GM18519 (cell line): Measurements from ENCODE around the gene SPDYC.
"Not testable (repeated sequence)": the region's sequence is repeated elsewhere in the genome, so short reads cannot be mapped to it uniquely, and the experiment has no call there.

ENCODE experiments used
- ATAC-seq: cut with Tn5 transposase; IDR thresholded peaks from one replicate; pipeline ENCODE4 v1.9.1; 2021; ENCODE audit warnings: mild to moderate bottlenecking, moderate library complexity; ENCODE audit not compliant: unreplicated experiment, low FRiP score

Gene SPDYC

DNA sequence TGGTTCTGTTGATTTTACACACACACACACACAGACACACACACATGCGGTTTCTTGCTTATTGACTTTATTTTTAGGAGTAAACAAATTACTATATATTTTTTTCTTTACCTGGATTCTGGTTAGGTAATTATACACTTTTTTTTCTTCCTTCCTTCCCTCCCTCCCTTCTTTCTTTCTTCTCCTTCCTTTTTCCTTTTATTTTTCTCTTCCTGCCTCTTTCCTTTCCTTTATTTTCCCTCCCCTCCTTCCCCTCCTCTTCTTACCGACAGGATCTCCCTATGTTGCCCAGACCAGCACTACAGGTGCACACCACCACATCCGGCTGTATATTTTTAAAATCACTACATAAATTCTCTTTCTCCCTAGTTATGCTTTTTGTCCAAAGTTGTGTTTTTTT is 3.1 kb upstream of the SPDYC start:
- no peak for ATAC-seq

DNA sequence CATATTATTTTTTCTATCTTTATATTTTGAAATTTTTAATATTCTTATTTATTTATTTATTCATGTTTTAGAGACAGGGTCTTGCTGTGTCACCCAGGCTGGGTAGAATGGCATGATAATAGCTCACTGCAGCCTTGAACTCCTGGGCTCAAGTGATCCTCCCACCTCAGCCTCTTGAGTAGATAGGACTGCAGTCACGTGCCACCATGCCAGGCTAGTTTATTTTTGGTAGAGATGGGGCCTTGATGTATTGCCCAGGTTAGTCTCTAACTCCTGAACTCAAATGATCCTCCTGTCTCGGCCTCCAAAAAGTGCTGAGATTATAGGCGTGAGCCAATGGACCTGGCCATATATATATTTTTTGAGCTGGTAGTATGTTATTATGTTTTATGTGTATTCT is 2.4 kb upstream of the SPDYC start:
- ATAC-seq = no peak

DNA sequence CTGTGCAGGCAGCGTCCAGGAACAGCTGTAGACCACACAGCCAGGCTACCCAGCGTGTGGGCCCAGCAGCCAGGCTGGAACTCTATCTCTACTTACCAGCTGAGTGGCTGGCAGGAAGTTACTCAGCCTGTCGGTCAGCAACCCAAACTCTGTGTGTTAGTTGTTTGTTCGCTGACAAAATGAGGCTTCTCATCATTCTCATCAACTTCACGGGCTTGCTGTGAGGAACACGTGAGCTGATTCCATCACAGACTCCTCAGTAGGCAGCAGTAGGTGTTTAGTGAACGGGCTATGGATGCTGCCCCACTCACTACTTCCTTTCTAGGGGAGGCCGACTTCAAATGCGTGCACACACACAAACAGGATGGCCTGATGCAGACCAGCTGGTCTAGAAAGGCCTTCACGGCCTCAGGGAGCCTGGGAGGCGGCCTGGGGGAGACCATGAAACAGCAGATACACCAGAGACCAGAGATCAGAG is 830 bp upstream of the SPDYC start:
- ATAC-seq = no peak

DNA sequence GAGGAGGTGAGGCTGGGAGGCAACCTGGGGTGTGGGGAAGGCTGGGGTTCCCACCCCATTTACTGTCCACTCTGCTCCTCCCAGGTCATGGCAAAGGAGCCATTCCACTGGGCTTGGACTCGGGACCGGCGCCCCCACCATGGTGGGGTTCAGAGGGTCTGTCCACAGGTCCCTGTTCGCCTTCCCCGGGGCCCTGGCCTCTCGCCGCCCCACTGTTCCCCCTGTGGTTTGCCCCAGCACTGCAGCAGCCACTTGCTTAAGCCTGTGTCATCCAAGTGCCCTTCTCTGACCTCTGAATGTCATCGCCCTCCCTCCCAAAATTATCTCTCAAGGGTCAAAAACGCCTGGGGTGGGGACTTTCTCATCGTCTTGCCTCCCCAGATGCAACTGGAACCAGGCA is 2.6 kb downstream of the SPDYC start:
- ATAC-seq = no peak

- not testable (repeated sequence) for ATAC-seq
These were observed 4.6 kb downstream of the SPDYC start for GRCh38 chr11:65174571-65175010.

DNA sequence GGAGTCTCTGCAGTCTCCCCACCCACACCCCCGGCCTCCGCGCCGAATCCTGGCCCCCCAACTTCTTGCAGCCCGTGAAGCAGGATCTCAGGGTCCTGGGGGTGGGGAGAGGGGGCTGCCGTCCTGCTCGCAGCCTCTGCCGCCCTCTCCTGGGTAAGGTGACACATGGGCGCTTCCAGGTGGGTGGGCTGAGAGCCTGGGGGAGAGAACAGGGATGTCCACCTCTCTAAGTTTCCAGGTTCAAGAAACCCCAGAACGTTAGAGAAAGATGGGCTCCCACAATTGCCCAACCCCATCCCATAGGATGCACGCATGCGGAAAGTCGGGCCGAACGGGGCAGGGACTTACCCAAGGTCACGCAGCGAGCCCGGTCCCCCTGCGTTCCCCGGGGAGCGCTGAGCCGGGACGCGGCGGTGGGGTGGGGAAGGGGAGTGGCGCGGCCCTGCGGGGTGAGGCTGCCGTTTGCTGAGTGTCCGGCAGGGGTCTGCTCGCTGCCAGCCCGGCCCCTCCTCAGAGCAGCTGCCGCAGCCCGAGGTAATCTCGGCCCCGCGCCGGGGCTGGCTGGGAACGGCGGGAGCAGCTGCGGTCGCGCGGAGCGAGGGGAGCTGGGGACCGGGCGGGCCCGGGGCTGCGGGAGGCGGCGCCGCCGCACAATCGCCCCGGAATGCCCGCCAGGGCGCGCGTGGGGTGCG is 11.0 kb downstream of the SPDYC start:
- no peak for ATAC-seq

DNA sequence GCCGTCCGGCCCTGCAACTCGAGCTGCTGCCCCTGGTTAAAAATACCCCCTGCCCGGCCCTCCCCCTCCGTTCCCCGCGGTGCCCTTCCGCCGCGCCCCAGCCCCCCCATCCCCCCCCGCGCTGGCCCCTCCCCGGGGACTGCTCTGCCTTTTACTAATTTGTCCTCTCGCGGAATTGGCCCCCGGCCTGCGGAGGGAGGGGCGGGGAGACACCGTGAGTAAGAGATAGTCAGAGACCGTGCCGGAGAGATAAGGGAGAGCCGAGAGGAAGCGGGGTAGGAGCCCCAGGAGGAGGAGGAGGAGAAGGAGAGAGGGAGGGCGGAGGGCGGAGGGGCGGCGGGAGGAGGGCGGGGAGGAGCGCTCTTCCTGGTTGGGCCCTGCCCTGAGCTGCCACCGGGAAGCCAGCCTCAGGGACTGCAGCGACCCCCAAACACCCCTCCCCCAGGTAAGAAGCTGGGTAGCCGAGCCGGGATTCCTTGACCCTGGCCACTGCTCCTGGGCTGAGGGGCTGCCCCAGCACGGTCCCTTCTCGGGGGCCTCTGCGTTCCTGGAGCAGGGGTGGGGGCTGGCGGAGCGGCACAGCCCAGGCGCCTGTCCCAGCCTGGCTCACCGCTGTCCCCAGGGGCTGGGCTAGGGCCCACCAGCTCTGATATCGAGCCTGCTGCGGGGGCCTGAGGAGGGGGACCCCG is 11.7 kb downstream of the SPDYC start, which contains the start of gene CAPN1:
CAPN1 (plus strand) TSS at position 360 of the 689 bp plus-strand sequence. CDS start 774 bp downstream, outside the sequence.
- ATAC-seq = no peak

DNA sequence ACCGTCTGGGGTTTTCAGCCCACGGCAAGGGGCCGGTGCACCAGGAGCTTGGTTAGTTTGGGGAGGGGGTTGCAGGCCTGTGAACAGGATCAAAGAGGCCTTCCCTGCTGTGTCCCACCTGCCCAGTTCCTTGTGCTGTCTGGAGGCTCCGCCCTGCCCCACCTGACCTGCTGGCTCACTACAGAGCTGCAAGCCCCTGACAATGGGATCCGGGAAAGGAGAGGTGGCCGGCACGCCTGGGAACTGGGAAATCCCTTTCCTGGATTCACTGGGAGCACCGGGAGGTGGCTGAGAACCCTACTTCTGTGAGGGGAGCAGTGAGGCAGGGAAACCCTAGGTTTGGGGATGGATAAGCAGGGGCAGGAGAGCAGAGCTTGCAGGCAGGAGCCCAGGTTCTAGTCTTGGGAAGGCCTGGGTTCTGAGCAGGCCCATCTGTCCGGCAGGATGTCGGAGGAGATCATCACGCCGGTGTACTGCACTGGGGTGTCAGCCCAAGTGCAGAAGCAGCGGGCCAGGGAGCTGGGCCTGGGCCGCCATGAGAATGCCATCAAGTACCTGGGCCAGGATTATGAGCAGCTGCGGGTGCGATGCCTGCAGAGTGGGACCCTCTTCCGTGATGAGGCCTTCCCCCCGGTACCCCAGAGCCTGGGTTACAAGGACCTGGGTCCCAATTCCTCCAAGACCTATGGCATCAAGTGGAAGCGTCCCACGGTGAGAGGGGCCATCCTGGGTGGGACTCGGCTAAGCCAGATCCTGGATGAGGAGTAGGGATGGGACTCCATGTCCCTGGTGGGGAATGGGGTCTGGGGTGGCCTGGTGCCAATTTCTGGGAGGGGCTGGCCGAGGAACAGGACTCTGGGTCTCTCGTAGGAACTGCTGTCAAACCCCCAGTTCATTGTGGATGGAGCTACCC is 12.5 kb downstream of the SPDYC start:
- no peak for ATAC-seq

DNA sequence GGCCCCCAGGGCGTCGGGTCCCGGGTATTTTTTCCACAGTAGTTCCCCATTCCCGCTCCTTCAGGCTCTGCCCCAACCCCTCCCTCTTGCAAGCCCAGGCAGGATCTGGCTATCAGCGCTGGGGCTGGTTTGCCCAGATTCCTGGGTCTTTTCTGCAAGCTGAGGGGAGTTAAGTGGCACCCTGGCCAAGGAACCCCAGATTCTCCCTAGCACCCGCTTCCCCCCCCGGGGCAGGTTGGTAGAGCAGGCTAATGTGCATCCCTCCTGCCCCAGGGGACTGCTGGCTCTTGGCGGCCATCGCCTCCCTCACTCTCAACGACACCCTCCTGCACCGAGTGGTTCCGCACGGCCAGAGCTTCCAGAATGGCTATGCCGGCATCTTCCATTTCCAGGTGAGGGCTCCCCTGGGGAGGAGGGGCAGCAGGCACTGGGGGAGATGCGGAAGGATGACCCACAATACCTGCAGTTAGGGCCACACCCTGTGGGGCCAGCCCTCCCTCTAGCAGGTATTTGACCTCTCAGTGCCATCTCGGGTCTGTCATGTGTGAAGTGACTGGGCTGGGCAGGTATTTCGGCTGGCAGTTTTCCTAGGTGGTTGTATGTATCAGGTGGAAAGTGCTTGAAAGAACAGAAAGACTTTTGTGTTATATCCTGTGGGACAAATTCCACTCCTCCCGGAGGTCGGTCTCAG is 13.3 kb downstream of the SPDYC start:
- no peak for ATAC-seq

DNA sequence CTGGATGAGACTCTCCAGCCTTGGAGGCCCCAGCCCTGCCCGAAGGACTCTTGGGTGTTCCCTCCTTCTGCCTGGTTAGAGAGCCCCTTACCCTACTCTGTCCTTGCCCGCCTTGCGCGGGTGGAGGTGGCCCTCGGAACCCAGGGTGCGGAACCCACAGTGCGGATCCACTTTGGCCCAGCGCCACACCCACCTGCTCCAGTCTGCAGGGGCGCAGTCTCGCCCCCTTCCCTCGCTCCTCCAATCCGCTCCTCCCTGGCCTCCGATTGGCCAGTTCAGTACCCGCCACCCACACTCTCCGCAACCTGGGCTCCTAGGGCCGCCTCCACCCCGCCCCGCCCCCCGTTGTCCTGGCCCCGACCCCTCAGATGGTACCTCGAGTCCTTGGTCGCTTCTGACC is 14.1 kb downstream of the SPDYC start:
- no peak for ATAC-seq

DNA sequence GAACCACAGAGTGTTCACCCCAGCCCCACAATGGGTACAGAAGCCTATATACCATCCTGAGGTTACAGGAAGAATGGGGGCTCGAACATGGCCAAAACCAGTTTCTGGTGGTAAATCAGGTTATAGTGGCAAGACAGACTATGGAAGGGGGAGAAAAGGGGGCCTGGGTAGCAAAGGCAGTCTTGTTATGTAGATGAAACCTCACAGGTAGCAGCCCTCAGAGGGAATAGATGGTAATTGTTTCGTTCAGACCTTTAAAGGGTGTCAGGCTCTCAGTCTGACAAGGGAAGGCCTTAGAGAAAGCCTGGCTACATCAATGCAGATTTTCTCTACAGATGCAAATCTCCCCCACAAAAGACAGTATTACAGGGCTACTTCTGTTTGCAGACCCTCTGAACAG is 15.1 kb downstream of the SPDYC start:
- ATAC-seq = no peak

- no peak for ATAC-seq
These were observed 15.9 kb downstream of the SPDYC start for GRCh38 chr11:65185869-65186341.

DNA sequence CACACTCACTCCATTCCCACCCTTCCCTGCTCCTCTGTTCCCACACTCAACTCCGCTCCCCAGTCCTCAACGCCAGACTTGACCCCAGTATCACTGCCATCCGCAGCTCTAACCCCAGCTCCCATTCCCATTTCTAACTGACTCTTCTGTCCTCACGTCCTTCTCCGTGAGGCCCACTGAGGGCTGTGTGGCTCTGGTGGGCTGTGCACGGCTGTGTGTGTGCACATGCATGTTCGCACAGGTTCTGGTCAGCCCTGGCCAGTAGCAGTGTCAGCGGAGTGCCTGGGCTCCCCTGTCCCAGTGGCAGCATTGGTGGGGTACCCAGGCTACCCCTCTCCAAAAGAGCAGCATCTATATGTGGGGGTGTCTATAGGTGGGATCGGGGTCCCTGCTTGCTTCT is 16.7 kb downstream of the SPDYC start:
- no peak for ATAC-seq

DNA sequence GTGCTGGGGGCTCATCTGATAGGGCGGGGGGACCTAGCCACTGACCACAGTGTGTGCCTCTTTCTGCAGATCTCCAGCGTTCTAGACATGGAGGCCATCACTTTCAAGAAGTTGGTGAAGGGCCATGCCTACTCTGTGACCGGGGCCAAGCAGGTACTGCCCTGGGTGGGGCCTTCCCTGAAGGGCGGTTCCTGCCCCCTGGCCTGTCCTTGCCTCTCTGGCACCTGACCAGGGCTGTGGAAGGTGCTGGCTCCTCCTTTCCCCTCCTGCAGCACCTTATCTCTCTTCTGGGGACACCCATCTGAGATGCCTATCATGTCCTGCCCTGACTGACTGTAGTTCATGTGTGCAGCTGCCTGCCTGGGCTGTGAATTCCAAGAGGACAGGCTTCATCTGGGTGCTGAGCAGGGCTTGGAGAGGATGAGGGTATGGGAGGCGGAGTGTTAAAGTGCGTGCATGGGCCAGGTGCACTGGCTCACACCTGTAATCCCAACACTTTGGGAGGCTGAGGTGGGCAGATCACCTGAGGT is 17.2 kb downstream of the SPDYC start:
- no peak for ATAC-seq

GRCh38 chr11:65187971-65188461 is 18.0 kb downstream of the SPDYC start:
- ATAC-seq = no peak

DNA sequence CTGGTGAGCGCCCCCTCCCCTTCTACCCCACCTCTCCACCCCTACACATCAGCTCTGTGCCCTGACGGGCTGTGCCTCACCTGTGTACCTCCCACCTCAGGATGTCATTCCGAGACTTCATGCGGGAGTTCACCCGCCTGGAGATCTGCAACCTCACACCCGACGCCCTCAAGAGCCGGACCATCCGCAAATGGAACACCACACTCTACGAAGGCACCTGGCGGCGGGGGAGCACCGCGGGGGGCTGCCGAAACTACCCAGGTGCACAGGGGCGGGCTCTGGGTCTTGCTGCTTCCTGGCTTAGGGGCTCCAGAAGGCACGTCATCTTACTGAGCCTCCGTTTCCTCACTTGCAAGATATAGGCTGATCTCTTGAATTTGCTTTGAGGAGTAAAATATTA is 18.5 kb downstream of the SPDYC start:
- no peak for ATAC-seq

DNA sequence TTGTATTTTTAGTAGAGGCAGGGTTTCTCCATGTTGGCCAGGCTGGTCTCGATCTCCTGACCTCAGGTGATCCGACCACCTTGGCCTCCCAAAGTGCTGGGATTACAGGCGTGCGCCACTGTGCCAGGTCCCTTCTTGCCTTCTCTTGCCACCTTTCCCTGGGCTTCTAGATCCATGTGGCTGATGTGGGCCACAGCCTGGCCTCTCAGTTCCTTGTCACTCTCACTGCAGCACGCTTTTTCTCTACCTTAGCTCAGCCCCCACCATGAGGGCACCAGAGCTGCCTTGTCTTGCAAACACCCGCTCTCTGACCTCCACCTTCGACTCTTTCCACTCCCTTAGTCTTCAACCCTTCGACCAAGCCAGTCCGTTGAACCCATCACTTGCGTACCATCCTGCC is 19.2 kb downstream of the SPDYC start:
- no peak for ATAC-seq

DNA sequence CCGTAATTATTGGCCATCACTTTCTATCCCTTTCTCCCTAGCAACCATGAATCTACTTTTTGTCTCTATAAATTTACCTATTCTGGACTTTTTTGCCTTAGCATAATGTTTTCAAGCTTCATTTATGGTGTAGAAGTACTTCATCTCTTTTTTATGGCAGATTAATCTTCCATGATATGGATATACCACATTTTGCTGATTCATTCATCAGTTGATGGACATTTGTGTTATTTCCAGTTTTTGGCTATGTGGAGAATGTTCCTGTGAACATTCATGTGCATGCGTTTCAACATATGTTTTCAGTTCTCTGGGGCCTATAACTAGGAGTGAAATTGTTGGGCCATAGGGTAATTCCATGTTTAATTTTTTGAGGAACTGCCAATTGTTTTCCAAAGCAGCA is 24.5 kb downstream of the SPDYC start:
- no peak for ATAC-seq

GRCh38 chr11:65204143-65204542 is 34.1 kb downstream of the SPDYC start:
- no peak for ATAC-seq
